ENCODE results near the gene EXOC8.

The EXOC8 gene

GRCh38 chr1:231286603-231287002 is 51.0 kb downstream of the EXOC8 start:
- no peak for TF ChIP-seq CTCF (IDR thresholded peaks at IDR 0.05; ENCODE audit: borderline replicate concordance, control extremely low read depth, extremely low read depth, insufficient read depth, missing control alignments)
- in situ Hi-C loops (cut with MboI; ENCODE audit: low sequenced_read_pairs, unreplicated experiment), result no loop called here
- DNase-seq (ENCODE audit: low spot score), result no peak

GRCh38 chr1:231284441-231284840 is 53.2 kb downstream of the EXOC8 start:
- DNase-seq (ENCODE audit: low spot score), result no peak
- no peak for TF ChIP-seq CTCF (IDR thresholded peaks at IDR 0.05; ENCODE audit: borderline replicate concordance, control extremely low read depth, extremely low read depth, insufficient read depth, missing control alignments)
- in situ Hi-C loops (cut with MboI; ENCODE audit: low sequenced_read_pairs, unreplicated experiment), result no loop called here

All from GM13976 (cell line).